ENCODE data around the gene HHATL. TPM values are rescaled to one million over a fixed set of nuclear protein-coding genes. Genes with fewer than 3 reads are reported as not detected.
A peak's percentile ranks its signal among the peaks of the same experiment; 100 is the strongest.

Gene HHATL
- total and polyA plus RNA-seq, 2 of the 8 experiments (the other 6 are each of a cell fraction or from before 2014, with no cell fraction given): 0.18 TPM; not detected in 1

GRCh38 chr3:42649783-42650182 lies 52.8 kb downstream of the HHATL start:
- no peak for FAIRE-seq
- H2BK5ac ChIP-seq (ENCODE audit: low read depth, low read length): no peak overlapping the region
- H4K20me1 ChIP-seq (replicated peaks in 1 of 2; ENCODE audit: control insufficient read depth in 1 of 2, insufficient read depth in 2 of 2, low read length in 2 of 2): peaks cover 2 to 4% of the 10 kb centered on the region in 2 experiments
- H3K27me3 ChIP-seq (replicated peaks in 1 of 4; ENCODE audit: control insufficient read depth in 3 of 4, extremely low read depth in 1 of 4, insufficient read depth in 3 of 4, low read length in 3 of 4): no peaks in the 10 kb centered on the region
- TF ChIP-seq POLR2AphosphoS5 (IDR thresholded peaks at IDR 0.05; ENCODE audit: low read depth, low read length): 0 out of 2 replicates have a peak, but pooled peaks have one; percentile 54
- no peak for TF ChIP-seq EZH2 (IDR thresholded peaks at IDR 0.05; ENCODE audit: low read depth, low read length, severe bottlenecking)
- H2BK120ac ChIP-seq (replicated peaks; ENCODE audit: low read depth, low read length): no peak overlapping the region
- no peak overlapping the region for H4K5ac ChIP-seq (ENCODE audit: insufficient read length, low read depth, low read length)
- 0 out of 2 replicates have a peak, but pooled peaks cover 2% of the 10 kb centered on the region for H3K79me1 ChIP-seq (ENCODE audit: low read depth, low read length)
- no peak overlapping the region for H2AK5ac ChIP-seq (ENCODE audit: low read depth, low read length)
- H3K56ac ChIP-seq (replicated peaks; ENCODE audit: insufficient read length, low read depth, low read length): no peak overlapping the region
- no peak overlapping the region for H3K4me3 ChIP-seq (ENCODE audit: extremely low read depth in 1 of 4, insufficient read depth in 2 of 4, low read depth in 3 of 4, low read length in 4 of 4)
- no peaks in the 10 kb centered on the region for H3K79me2 ChIP-seq (ENCODE audit: control insufficient read depth in 1 of 2, insufficient read depth in 2 of 2, low read length in 2 of 2)
- no peak overlapping the region for H4K91ac ChIP-seq (replicated peaks; ENCODE audit: insufficient read length, low read length)
- no peak for DNase-seq (ENCODE audit: low read depth in 1 of 2, low spot score in 2 of 2)
- no peak overlapping the region for H2AFZ ChIP-seq (ENCODE audit: low read length)
- H3K18ac ChIP-seq (ENCODE audit: extremely low read depth, low read length): no peak overlapping the region
- H3K23ac ChIP-seq (ENCODE audit: insufficient read length): no peak overlapping the region
- no peak overlapping the region for H2BK12ac ChIP-seq (ENCODE audit: low read depth, low read length)
- H3K9me3 ChIP-seq (ENCODE audit: insufficient read depth in 2 of 2, low read depth in 1 of 2, low read length in 1 of 2): no peaks in the 10 kb centered on the region
- H3K14ac ChIP-seq (ENCODE audit: insufficient read length): no peak overlapping the region
- POLR2A ChIA-PET (ENCODE audit: partially characterized antibody): interaction anchor here (0.6 to 3.6 kb wide), 10 partner anchors 10 to 200 kb away, joined by 3 to 14 read pairs (median 4); partner anchors contain the start of genes HHATL and NKTR
- no peak overlapping the region for H2BK15ac ChIP-seq (ENCODE audit: low read length)
- H4K8ac ChIP-seq (ENCODE audit: extremely low read depth, insufficient read depth, low read length): peak overlapping the region; percentile 51; the same call in 1 of the 2 replicates
- CTCF ChIA-PET (ENCODE audit: partially characterized antibody): interaction anchor here (0.6 to 4.3 kb wide), 9 partner anchors 17 to 141 kb away, joined by 3 to 31 read pairs (median 5); no protein-coding TSS in a partner anchor
- H3K4me2 ChIP-seq (ENCODE audit: insufficient read depth in 1 of 2, low read depth in 2 of 2, low read length in 2 of 2): no peak overlapping the region
- 91% methylated on average over 4 of the region's 4 CpGs; no CpG with 5 or more reads in 1 of the 2 experiments for WGBS, 2 experiments (ENCODE audit: extremely low coverage in 1 of 2, insufficient coverage in 1 of 2, insufficient read length in 1 of 2, insufficient replicate concordance in 2 of 2, low coverage in 1 of 2, low lambda C conversion rate in 2 of 2, missing lambda C conversion rate in 1 of 2)
- peaks cover 2 to 29% (median 20%) of the 10 kb centered on the region in 4 experiments; a peak in 7 of 8 replicates for H3K36me3 ChIP-seq (ENCODE audit: control insufficient read depth in 2 of 4, insufficient read depth in 4 of 4, low read length in 3 of 4)
- no peak overlapping the region for H3K4ac ChIP-seq (replicated peaks; ENCODE audit: insufficient read length, low read depth, low read length)
- peaks cover 0 to 34% (median 24%) of the 10 kb centered on the region in 4 experiments; a peak in 6 of 7 replicates for H3K4me1 ChIP-seq (replicated peaks in 1 of 4; ENCODE audit: control insufficient read depth in 3 of 4, insufficient read depth in 4 of 4, low read length in 3 of 4)
- H3K23me2 ChIP-seq (ENCODE audit: low read depth, low read length): peaks cover 3% of the 10 kb centered on the region; the same call in 1 of the 2 replicates
- H3K27ac ChIP-seq (ENCODE audit: low read depth, low read length): no peak overlapping the region
- no peak overlapping the region for H2BK20ac ChIP-seq (ENCODE audit: low read length)
- H3K9ac ChIP-seq (replicated peaks in 1 of 4; ENCODE audit: extremely low read depth in 1 of 4, low read depth in 3 of 4, low read length in 3 of 4): no peak overlapping the region
